AG09309 (cell line): ENCODE results near the gene DISC1.
"Not testable (repeated sequence)": the region's sequence is repeated elsewhere in the genome, so short reads cannot be mapped to it uniquely, and the experiment has no call there.

ENCODE experiments used
- DNase-seq: peaks from one replicate; pipeline ENCODE4 v3.0.0-alpha.2; 2010; ENCODE audit warnings: low read depth
- H3K4me3 ChIP-seq: 2 replicates; pipeline ENCODE4 v1.5.1; 2011; ENCODE audit warnings: mild to moderate bottlenecking, low read depth, low read length, moderate library complexity; ENCODE audit not compliant: control insufficient read depth
- TF ChIP-seq, protein P1 (sequence below): IDR thresholded peaks from 2 replicates; pipeline ENCODE4 v1.5.1; 2011; ENCODE audit warnings: mild to moderate bottlenecking, low read depth, low read length, inconsistent platforms; ENCODE audit not compliant: insufficient read depth, control insufficient read depth; ENCODE audit errors: missing control alignments

Gene DISC1

DNA sequence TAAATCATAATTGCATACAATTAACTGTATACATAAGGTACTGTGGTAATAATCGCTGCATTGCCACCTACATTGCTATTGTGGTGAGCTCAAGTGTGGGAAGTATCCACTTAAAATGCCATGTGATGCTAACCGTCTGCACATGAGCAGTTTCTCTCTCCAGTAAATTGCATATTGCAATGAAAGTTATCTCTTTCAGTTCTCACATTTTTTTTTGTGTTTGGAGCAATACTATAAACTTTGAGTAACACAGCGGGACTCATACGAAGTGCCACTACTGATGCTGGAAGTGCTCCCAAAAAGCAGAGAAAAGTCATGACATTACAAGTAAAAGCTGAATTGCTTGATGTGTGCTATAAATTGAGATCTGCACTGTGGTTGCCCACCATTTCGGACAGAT, 38.5 kb downstream of the DISC1 start:
- DNase-seq: no peak
- TF ChIP-seq, protein P1, sequence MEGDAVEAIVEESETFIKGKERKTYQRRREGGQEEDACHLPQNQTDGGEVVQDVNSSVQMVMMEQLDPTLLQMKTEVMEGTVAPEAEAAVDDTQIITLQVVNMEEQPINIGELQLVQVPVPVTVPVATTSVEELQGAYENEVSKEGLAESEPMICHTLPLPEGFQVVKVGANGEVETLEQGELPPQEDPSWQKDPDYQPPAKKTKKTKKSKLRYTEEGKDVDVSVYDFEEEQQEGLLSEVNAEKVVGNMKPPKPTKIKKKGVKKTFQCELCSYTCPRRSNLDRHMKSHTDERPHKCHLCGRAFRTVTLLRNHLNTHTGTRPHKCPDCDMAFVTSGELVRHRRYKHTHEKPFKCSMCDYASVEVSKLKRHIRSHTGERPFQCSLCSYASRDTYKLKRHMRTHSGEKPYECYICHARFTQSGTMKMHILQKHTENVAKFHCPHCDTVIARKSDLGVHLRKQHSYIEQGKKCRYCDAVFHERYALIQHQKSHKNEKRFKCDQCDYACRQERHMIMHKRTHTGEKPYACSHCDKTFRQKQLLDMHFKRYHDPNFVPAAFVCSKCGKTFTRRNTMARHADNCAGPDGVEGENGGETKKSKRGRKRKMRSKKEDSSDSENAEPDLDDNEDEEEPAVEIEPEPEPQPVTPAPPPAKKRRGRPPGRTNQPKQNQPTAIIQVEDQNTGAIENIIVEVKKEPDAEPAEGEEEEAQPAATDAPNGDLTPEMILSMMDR: no peak

DNA sequence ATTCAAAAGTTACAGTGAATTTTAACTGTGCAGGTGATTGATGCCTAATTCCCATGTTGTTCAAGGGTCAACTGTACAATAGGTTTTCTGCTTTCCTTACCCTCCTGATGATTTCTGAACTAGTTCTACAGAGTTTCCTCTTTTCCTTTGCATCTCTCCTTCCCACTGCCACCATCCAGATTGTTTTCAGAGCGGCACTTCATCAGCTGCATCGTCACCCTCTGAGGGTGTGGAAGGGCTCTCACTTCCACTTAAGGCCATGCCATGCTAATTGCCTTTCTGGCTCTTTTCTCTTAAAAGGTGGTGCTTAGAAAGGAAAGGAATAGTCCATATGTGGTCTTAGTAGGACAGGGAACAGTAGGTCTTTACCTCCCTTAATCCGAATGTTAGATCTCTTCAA, 39.1 kb downstream of the DISC1 start:
- TF ChIP-seq, protein P1: no peak
- H3K4me3 ChIP-seq: no peak overlapping the region
- DNase-seq: no peak

More for the DNA sequence above, 38.5 kb downstream of the DISC1 start:
- H3K4me3 ChIP-seq: no peak overlapping the region

- TF ChIP-seq, protein P1: no peak
- no peak for DNase-seq
- H3K4me3 ChIP-seq: no peak overlapping the region
Observed at GRCh38 chr1:231666220-231666936, 39.8 kb downstream of the DISC1 start.

- H3K4me3 ChIP-seq: no peak overlapping the region
- TF ChIP-seq, protein P1: no peak
- no peak for DNase-seq
Observed at GRCh38 chr1:231666937-231667608, 40.5 kb downstream of the DISC1 start.

DNA sequence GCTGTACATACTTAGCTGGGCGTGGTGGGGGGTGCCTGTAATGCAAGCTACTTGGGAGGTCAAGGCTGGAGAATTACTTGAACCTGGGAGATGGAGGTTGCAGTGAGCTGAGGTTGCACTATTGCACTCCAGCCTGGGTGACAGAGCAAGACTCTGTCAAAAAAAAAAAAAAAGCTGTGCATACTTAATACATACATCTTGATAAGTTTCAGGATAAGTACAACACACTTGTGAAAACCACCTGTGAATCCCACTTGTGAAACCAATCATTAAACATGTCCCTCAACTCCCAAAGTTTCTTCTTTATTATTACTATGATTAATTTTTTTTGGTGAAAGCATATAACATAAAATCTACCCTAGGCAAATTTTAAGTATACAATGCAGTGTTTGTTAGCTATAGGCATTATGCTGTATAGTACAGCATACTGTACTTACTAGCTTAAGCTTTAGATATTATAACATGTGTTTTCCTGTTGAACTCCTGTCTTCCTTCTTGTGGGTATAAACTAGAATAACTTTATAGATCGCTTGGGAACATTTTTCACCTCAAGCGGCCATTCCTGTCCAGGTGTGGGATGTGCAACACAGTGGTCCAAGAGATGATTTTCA, 41.4 kb downstream of the DISC1 start:
- TF ChIP-seq, protein P1: no peak
- no peak for DNase-seq
- no peak overlapping the region for H3K4me3 ChIP-seq

- TF ChIP-seq, protein P1: no peak
- H3K4me3 ChIP-seq: no peak overlapping the region
- DNase-seq: no peak
Observed at GRCh38 chr1:231668826-231669225, 42.2 kb downstream of the DISC1 start.

- not testable (repeated sequence) for H3K4me3 ChIP-seq, DNase-seq
Observed at GRCh38 chr1:231669864-231670621, 43.5 kb downstream of the DISC1 start.
